ENCODE data around the gene HMGCS2.

Gene HMGCS2

GRCh38 chr1:119752592-119752991 is 16.1 kb downstream of the HMGCS2 start:
- no peak for DNase-seq

- DNase-seq, result peak; percentile 10
These were observed 20.7 kb downstream of the HMGCS2 start for GRCh38 chr1:119748040-119748439.

- DNase-seq, result no peak
These were observed 21.3 kb downstream of the HMGCS2 start for GRCh38 chr1:119747451-119747850.

GRCh38 chr1:119745034-119745433 is 23.7 kb downstream of the HMGCS2 start:
- DNase-seq, result peak; percentile 25

GRCh38 chr1:119744598-119744942 is 24.1 kb downstream of the HMGCS2 start:
- DNase-seq, result no peak

GRCh38 chr1:119743776-119744597 is 24.7 kb downstream of the HMGCS2 start:
- peak; percentile 73 for DNase-seq

- DNase-seq, result peak; percentile 49
These were observed 25.4 kb downstream of the HMGCS2 start for GRCh38 chr1:119743308-119743707.

GRCh38 chr1:119742677-119743076 is 26.0 kb downstream of the HMGCS2 start:
- DNase-seq, result no peak

- peak; percentile 57 for DNase-seq
These were observed 26.5 kb downstream of the HMGCS2 start for GRCh38 chr1:119742202-119742601.

GRCh38 chr1:119740896-119741780 is 27.6 kb downstream of the HMGCS2 start:
- no peak for DNase-seq

GRCh38 chr1:119740261-119740660 is 28.4 kb downstream of the HMGCS2 start:
- DNase-seq, result no peak

GRCh38 chr1:119739150-119739549 is 29.6 kb downstream of the HMGCS2 start:
- DNase-seq, result no peak

- DNase-seq, result peak; percentile 52
These were observed 30.5 kb downstream of the HMGCS2 start for GRCh38 chr1:119738100-119738720.

GRCh38 chr1:119737040-119737682 is 31.5 kb downstream of the HMGCS2 start:
- DNase-seq, result peak; percentile 75

GRCh38 chr1:119736649-119737039 is 32.1 kb downstream of the HMGCS2 start:
- DNase-seq, result no peak

GRCh38 chr1:119735217-119735616 is 33.5 kb downstream of the HMGCS2 start:
- DNase-seq, result no peak

- DNase-seq, result no peak
These were observed 35.0 kb downstream of the HMGCS2 start for GRCh38 chr1:119733754-119734153.

GRCh38 chr1:119732465-119733168 is 36.1 kb downstream of the HMGCS2 start:
- DNase-seq, result peak; percentile 77

GRCh38 chr1:119731741-119732430 is 36.8 kb downstream of the HMGCS2 start:
- peak; percentile 68 for DNase-seq

- DNase-seq, result peak; percentile 77
These were observed 37.6 kb downstream of the HMGCS2 start for GRCh38 chr1:119731060-119731459.

GRCh38 chr1:119729044-119729443 is 39.7 kb downstream of the HMGCS2 start:
- no peak for DNase-seq

- DNase-seq, result no peak
These were observed 40.7 kb downstream of the HMGCS2 start for GRCh38 chr1:119727991-119728390.
